ENCODE data around the gene SUPT6H.
A peak's percentile ranks its signal among the peaks of the same experiment; 100 is the strongest.

The SUPT6H gene

DNA sequence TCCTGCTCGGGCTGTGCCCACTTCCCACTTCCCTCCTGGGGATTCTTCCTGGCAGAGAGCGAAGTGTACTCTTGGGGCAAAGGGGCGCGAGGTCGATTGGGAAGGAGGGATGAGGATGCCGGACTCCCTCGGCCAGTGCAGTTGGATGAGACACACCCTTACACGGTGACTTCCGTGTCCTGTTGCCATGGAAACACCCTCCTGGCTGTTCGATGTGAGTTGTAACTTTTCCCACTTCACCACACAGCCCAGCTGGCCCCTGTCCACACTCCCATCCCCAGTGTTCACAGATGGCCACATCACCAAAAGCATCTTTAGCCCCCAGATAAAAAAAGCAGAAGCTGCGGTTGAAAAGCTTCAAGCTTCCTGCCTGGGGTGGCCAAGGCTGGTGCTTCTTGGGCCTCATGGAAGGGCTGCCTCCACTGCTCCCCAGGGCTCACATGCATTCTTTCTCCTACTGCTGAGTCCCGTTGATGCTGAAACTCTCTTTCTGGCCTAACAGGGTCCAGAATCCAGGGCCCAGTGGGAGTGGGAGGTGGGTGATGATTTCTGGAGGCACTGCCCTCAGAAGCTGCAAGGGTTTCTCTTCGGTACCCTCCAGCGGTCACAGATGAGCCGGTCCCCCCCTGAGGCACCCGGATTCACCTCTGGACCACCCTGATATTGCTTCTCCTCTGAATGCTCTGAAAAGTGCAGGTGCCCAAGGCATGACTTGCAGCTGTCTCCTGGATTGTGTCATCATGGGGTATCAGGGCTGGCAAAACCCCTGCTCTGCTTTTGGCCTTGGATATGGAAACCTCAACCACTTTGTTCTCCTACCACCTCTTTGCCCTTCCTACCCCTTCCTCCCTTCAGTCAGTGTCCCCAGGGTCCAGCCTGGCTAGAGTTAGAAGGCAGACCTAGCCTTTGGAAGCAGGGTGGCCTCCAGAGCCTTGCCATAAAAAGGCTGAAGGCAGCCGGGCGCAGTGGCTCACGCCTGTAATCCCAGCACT lies 79.6 kb downstream of the SUPT6H start (continued):
- TF ChIP-seq PPARA (CRISPR knock-in tag; IDR thresholded peaks at IDR 0.05; ENCODE audit: borderline replicate concordance), result no peak
- TF ChIP-seq TOX (CRISPR knock-in tag; IDR thresholded peaks at IDR 0.05; ENCODE audit: borderline replicate concordance), result no peak
- TF ChIP-seq GLIS3 (CRISPR knock-in tag; IDR thresholded peaks at IDR 0.05), result no peak
- TF ChIP-seq ISL1 (CRISPR knock-in tag; IDR thresholded peaks at IDR 0.05), result no peak
- TF ChIP-seq ZNF70 (CRISPR knock-in tag; IDR thresholded peaks at IDR 0.05), result no peak
- TF ChIP-seq, protein P1, sequence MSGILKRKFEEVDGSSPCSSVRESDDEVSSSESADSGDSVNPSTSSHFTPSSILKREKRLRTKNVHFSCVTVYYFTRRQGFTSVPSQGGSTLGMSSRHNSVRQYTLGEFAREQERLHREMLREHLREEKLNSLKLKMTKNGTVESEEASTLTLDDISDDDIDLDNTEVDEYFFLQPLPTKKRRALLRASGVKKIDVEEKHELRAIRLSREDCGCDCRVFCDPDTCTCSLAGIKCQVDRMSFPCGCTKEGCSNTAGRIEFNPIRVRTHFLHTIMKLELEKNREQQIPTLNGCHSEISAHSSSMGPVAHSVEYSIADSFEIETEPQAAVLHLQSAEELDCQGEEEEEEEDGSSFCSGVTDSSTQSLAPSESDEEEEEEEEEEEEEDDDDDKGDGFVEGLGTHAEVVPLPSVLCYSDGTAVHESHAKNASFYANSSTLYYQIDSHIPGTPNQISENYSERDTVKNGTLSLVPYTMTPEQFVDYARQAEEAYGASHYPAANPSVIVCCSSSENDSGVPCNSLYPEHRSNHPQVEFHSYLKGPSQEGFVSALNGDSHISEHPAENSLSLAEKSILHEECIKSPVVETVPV (CRISPR knock-in tag; IDR thresholded peaks at IDR 0.05), result no peak

DNA sequence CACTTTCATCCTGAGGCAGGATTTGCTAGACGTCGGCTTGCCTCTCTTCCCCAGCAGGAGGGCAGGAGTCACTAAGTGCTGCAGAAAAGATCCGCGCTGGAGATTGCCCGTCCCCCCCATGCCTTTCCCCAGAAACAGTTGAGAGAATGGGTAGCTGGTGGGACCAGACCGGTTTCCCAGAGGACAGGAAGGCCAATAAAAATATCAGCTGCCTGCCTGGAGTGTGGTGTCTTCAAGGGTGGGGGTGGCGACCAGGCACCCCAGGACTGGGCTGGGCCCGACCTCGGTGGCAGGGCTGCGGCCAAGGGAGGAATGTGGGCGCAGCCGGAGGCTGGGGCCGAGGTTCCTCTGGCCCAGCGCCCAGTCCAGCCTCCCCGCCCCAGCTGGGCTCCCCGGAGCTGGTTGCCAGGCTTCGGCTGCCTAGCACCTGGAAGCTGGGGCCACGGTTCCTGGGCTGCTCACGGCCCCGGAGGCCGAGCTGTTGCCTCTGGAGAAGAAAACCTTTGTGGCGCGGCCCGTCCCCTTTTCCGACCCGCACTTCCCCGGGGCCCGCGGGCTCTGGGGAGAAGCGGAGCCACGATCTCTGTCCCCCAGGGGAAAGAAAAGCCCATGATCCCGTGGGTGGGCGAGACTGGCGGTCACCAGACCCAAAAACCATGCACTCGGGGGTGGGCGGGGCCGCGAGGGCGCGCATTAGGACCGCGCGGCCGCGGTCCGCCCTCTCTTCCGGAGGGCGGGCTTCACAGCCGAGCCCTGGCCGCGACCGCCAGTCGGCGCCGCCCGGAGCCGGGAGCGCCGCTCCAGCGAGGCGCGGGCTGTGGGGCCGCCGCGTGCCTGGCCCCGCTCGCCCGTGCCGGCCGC lies 81.5 kb downstream of the SUPT6H start, which contains the start of gene TRAF4:
TSS of gene TRAF4 (plus strand) at position 769 of the 861 bp plus-strand sequence. CDS start 102 bp downstream, outside the sequence.
- peak; percentile 76 for ATAC-seq
- TF ChIP-seq, protein P2, sequence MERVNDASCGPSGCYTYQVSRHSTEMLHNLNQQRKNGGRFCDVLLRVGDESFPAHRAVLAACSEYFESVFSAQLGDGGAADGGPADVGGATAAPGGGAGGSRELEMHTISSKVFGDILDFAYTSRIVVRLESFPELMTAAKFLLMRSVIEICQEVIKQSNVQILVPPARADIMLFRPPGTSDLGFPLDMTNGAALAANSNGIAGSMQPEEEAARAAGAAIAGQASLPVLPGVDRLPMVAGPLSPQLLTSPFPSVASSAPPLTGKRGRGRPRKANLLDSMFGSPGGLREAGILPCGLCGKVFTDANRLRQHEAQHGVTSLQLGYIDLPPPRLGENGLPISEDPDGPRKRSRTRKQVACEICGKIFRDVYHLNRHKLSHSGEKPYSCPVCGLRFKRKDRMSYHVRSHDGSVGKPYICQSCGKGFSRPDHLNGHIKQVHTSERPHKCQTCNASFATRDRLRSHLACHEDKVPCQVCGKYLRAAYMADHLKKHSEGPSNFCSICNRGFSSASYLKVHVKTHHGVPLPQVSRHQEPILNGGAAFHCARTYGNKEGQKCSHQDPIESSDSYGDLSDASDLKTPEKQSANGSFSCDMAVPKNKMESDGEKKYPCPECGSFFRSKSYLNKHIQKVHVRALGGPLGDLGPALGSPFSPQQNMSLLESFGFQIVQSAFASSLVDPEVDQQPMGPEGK (CRISPR knock-in tag; IDR thresholded peaks at IDR 0.05; ENCODE audit: borderline replicate concordance), result peak; percentile 83; the same call in 1 of the 2 replicates
- TF ChIP-seq, protein P3, sequence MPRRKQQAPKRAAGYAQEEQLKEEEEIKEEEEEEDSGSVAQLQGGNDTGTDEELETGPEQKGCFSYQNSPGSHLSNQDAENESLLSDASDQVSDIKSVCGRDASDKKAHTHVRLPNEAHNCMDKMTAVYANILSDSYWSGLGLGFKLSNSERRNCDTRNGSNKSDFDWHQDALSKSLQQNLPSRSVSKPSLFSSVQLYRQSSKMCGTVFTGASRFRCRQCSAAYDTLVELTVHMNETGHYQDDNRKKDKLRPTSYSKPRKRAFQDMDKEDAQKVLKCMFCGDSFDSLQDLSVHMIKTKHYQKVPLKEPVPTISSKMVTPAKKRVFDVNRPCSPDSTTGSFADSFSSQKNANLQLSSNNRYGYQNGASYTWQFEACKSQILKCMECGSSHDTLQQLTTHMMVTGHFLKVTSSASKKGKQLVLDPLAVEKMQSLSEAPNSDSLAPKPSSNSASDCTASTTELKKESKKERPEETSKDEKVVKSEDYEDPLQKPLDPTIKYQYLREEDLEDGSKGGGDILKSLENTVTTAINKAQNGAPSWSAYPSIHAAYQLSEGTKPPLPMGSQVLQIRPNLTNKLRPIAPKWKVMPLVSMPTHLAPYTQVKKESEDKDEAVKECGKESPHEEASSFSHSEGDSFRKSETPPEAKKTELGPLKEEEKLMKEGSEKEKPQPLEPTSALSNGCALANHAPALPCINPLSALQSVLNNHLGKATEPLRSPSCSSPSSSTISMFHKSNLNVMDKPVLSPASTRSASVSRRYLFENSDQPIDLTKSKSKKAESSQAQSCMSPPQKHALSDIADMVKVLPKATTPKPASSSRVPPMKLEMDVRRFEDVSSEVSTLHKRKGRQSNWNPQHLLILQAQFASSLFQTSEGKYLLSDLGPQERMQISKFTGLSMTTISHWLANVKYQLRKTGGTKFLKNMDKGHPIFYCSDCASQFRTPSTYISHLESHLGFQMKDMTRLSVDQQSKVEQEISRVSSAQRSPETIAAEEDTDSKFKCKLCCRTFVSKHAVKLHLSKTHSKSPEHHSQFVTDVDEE (CRISPR knock-in tag; IDR thresholded peaks at IDR 0.05), result peak; percentile 5; the same call in 1 of the 2 replicates
- no peak for TF ChIP-seq GLIS3 (CRISPR knock-in tag; IDR thresholded peaks at IDR 0.05)

DNA sequence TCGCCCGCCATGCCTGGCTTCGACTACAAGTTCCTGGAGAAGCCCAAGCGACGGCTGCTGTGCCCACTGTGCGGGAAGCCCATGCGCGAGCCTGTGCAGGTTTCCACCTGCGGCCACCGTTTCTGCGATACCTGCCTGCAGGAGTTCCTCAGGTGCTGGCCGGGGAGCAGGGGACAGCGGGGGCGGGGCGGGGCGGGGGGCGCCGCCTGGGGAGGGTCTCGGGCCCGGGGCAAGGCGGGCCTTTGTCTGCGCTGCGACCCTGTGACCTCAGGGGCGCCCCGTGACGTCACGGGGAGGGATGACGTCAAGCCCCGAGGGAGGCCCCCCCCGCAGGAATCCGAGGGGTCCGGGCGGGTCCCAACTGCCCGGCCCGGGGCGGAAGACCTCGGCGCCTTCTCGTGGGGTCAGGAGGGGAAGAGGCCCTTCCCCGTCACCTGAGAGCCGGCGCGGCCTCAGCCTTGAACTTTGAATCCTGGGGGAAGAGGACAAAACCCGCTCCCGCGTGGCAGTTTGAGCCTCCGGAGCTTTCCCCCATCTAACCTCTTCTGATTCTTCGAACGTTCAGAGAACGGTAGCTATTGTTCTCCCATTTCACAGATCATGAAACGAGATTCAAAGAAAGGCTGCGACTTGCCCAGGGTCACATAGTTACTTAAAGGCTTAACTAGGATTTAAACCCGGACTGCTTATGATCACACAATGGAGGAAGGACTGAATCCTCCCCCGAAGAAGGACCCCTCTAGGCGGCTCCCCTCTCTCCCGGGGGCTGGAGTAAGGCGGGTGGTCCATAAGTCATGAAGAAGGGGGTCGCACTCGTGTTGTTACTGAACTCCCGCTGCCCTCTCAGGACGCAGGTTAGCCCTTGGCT lies 82.3 kb downstream of the SUPT6H start:
- ATAC-seq, result no peak
- no peak for TF ChIP-seq ISL1 (CRISPR knock-in tag; IDR thresholded peaks at IDR 0.05)
- TF ChIP-seq, protein P2 (CRISPR knock-in tag; IDR thresholded peaks at IDR 0.05; ENCODE audit: borderline replicate concordance), result peak; percentile 60; the same call in 1 of the 2 replicates

DNA sequence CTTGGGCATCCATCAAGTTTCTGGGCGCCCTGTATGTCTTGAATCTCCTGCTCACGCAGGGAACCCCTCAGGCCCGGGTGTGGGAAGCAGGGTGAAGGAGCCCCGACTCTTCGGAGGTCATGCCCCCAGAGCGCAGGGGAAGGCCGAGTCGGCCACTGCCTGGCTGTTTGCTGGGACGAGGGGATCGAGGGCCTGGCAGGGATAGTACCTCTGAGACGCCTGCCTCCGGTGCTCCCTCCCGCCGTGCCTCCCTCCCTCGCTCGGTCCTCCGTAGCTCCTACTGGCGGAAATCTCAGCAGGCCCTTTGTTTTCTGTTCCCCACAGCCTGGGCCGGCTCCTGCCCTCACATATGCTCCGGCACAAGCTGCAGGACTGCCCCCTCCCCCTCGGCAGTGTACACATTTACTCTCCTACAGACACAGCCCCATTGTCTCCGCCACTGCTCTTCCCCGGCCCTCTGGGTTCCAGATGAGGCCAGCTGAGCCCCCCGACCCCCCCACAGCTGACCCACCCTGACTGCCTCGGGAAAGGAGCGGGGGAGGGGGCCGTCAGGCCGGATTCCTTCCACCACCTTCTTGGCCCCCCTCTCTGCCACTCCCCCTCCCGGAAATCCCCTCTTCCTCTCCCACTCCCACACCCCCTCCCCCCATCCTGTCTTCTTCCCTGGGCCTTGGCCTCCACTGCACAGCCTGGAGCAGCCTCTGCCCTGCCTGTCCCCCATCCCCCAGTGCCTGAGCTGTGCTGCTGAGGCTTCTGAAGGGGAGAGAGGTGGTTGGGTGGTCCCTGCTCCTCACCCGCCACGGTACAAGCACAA lies 83.2 kb downstream of the SUPT6H start:
- ATAC-seq, result peak; percentile 6
- TF ChIP-seq CSDC2 (CRISPR knock-in tag; IDR thresholded peaks at IDR 0.05) (no peak), TOX (CRISPR knock-in tag; IDR thresholded peaks at IDR 0.05; ENCODE audit: borderline replicate concordance) (no peak), GLIS3 (CRISPR knock-in tag; IDR thresholded peaks at IDR 0.05) (no peak), BACH2 (CRISPR knock-in tag; IDR thresholded peaks at IDR 0.05; ENCODE audit: borderline replicate concordance) (no peak), ZNF8 (CRISPR knock-in tag; IDR thresholded peaks at IDR 0.05) (no peak)
